ENCODE results near the gene BMP7.

Gene BMP7

DNA sequence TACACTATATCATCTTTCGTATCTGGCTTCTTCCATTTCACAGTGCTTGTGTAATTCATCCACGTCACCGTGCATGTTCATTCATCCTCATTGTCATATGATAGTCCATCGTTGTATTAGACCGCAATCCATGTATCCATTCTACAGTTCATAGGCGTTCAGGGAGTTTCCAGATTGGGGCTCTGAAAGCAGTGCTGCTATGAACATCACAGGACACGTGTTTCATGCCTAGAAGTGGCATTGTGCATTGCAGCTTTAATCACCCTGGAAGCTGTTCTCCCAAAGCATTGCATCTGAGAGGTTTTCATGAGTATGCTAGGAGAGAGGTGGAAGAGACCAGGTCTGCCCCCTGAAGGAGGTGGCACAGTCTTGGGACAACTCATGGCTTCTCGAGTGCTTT lies 35.3 kb downstream of the BMP7 start:
- no peak for DNase-seq (ENCODE audit: low read depth, low spot score)
- no peaks in the 10 kb centered on the region for H3K36me3 ChIP-seq (ENCODE audit: insufficient read depth, low read length)
- no peak overlapping the region for H3K4me3 ChIP-seq
- TF ChIP-seq EZH2 (IDR thresholded peaks at IDR 0.05) = no peak
- TF ChIP-seq POLR2AphosphoS5 (IDR thresholded peaks at IDR 0.05; ENCODE audit: borderline replicate concordance, low read depth, low read length) = no peak
- TF ChIP-seq FOXP2 (optimal IDR thresholded peaks at IDR 0.05; ENCODE audit: control extremely low read depth, extremely low read length, insufficient read depth) = no peak
- H3K9ac ChIP-seq (ENCODE audit: insufficient read length) = no peak overlapping the region
- no peaks in the 10 kb centered on the region for H3K9me3 ChIP-seq (ENCODE audit: low read depth, low read length)
- no peak overlapping the region for H3K27ac ChIP-seq

- Histone ChIP-seq H3K9me3 (ENCODE audit: low read depth, low read length) (no peaks in the 10 kb centered on the region), H3K36me3 (ENCODE audit: insufficient read depth, low read length) (no peaks in the 10 kb centered on the region), H3K4me3 (no peak overlapping the region), H3K27ac (no peak overlapping the region), H3K9ac (ENCODE audit: insufficient read length) (no peak overlapping the region)
- TF ChIP-seq FOXP2 (optimal IDR thresholded peaks at IDR 0.05; ENCODE audit: control extremely low read depth, extremely low read length, insufficient read depth) (no peak), EZH2 (IDR thresholded peaks at IDR 0.05) (no peak), POLR2AphosphoS5 (IDR thresholded peaks at IDR 0.05; ENCODE audit: borderline replicate concordance, low read depth, low read length) (no peak)
- no peak for DNase-seq (ENCODE audit: low read depth, low spot score)
Measured at GRCh38 chr20:57230247-57230646, 36.2 kb downstream of the BMP7 start.

DNA sequence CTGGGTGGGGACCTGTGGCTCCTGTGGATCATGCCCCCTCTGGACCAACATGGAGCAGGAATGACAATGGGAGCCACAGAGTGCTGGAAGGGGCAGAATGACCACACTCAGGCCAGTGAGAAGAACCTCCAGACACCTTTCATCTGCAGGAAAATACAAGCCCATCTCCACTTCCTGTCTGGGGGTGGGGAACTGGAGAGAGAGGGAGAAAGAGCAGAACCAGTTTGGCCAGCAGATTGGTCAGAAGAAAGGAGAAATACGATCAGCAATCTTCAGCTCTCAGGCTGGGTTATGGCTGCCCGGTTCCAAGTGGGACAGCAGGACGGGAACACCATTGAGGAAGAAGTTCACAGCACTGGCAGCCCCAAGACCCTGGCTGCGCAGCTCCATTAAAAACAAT lies 37.0 kb downstream of the BMP7 start:
- Histone ChIP-seq H3K9ac (ENCODE audit: insufficient read length) (no peak overlapping the region), H3K27ac (no peak overlapping the region), H3K4me3 (no peak overlapping the region), H3K36me3 (ENCODE audit: insufficient read depth, low read length) (no peaks in the 10 kb centered on the region), H3K9me3 (ENCODE audit: low read depth, low read length) (no peaks in the 10 kb centered on the region)
- DNase-seq (ENCODE audit: low read depth, low spot score) = no peak
- no peak for TF ChIP-seq POLR2AphosphoS5 (IDR thresholded peaks at IDR 0.05; ENCODE audit: borderline replicate concordance, low read depth, low read length)
- no peak for TF ChIP-seq FOXP2 (optimal IDR thresholded peaks at IDR 0.05; ENCODE audit: control extremely low read depth, extremely low read length, insufficient read depth)
- TF ChIP-seq EZH2 (IDR thresholded peaks at IDR 0.05) = no peak

- no peaks in the 10 kb centered on the region for H3K9me3 ChIP-seq (ENCODE audit: low read depth, low read length)
- no peaks in the 10 kb centered on the region for H3K36me3 ChIP-seq (ENCODE audit: insufficient read depth, low read length)
- H3K4me3 ChIP-seq = no peak overlapping the region
- TF ChIP-seq EZH2 (IDR thresholded peaks at IDR 0.05) (no peak), FOXP2 (optimal IDR thresholded peaks at IDR 0.05; ENCODE audit: control extremely low read depth, extremely low read length, insufficient read depth) (no peak), POLR2AphosphoS5 (IDR thresholded peaks at IDR 0.05; ENCODE audit: borderline replicate concordance, low read depth, low read length) (no peak)
- DNase-seq (ENCODE audit: low read depth, low spot score) = no peak
- H3K9ac ChIP-seq (ENCODE audit: insufficient read length) = no peak overlapping the region
- no peak overlapping the region for H3K27ac ChIP-seq
Measured at GRCh38 chr20:57225830-57226229, 40.6 kb downstream of the BMP7 start.

- TF ChIP-seq POLR2AphosphoS5 (IDR thresholded peaks at IDR 0.05; ENCODE audit: borderline replicate concordance, low read depth, low read length) = no peak
- TF ChIP-seq EZH2 (IDR thresholded peaks at IDR 0.05) = no peak
- TF ChIP-seq FOXP2 (optimal IDR thresholded peaks at IDR 0.05; ENCODE audit: control extremely low read depth, extremely low read length, insufficient read depth) = no peak
- no peaks in the 10 kb centered on the region for H3K36me3 ChIP-seq (ENCODE audit: insufficient read depth, low read length)
- H3K27ac ChIP-seq = no peak overlapping the region
- no peak for DNase-seq (ENCODE audit: low read depth, low spot score)
- no peak overlapping the region for H3K9ac ChIP-seq (ENCODE audit: insufficient read length)
- no peaks in the 10 kb centered on the region for H3K9me3 ChIP-seq (ENCODE audit: low read depth, low read length)
- H3K4me3 ChIP-seq = no peak overlapping the region
Measured at GRCh38 chr20:57225197-57225733, 41.2 kb downstream of the BMP7 start.

DNA sequence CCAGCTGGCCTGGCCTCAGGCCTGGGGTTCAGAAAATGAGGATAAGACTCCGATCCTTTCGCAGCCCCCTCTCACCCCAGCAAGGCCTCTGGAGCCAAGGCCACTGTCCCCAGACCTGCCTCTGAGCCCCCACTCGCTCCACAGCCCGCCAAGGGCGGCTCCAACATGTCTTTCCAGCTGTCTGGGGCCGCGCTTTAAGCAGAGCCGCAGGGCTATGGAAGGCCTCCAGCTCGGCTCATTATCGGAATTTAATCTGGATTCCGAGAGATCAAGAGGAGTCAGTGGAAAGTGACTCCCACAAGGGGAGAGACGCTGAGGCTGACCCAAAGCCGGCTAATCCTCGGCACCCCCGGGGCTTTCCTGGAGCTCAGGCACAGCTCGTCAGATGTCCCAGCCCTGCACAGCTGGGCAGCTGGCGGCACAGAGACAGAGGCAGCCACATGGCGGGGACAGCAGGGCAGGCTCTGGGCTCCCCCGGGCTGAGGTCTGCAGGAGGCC lies 41.8 kb downstream of the BMP7 start:
- no peaks in the 10 kb centered on the region for H3K9me3 ChIP-seq (ENCODE audit: low read depth, low read length)
- no peak overlapping the region for H3K9ac ChIP-seq (ENCODE audit: insufficient read length)
- no peaks in the 10 kb centered on the region for H3K36me3 ChIP-seq (ENCODE audit: insufficient read depth, low read length)
- no peak overlapping the region for H3K4me3 ChIP-seq
- H3K27ac ChIP-seq = no peak overlapping the region
- DNase-seq (ENCODE audit: low read depth, low spot score) = no peak
- TF ChIP-seq POLR2AphosphoS5 (IDR thresholded peaks at IDR 0.05; ENCODE audit: borderline replicate concordance, low read depth, low read length) (no peak), FOXP2 (optimal IDR thresholded peaks at IDR 0.05; ENCODE audit: control extremely low read depth, extremely low read length, insufficient read depth) (no peak), EZH2 (IDR thresholded peaks at IDR 0.05) (no peak)

DNA sequence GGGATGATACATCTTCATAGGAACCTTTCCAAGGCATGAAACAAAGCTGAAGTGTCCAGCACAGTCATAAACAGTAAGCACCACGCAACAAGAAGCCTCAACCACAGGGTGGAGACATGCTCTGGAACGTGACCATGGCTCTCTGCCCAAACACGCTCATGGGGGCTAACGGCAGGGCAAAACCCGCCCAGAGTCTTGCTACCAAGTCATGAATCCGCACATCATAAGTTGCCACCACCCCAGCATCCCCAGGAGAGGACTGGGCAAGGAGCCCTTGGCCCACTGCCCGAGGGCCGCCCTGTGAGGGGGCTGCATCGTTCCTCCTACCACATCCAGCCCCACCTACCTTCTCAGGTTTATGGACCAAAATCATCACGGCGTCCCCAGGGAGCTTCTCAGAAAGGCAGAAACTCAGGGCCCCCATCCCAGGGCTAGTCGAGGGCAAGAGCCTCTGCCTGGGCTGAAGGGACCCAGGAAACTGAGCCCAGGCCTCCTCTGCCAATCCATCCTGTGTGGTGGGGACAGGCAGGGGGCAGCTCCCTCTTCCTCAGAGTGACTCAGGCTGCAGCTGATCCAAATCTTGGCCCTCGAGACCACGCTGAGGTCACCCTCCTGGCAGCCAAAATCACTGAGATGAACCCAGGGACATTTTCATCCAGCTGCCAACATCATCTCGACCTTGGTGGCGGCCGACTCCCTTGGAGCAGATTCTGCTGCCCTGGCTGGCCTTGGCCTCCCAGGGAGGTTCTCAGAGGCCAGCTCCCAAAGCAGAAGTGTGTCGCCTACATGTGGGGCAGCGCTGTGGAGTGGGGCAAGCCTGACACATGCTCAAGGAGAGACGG lies 42.6 kb downstream of the BMP7 start:
- no peak for TF ChIP-seq FOXP2 (optimal IDR thresholded peaks at IDR 0.05; ENCODE audit: control extremely low read depth, extremely low read length, insufficient read depth)
- no peak for TF ChIP-seq POLR2AphosphoS5 (IDR thresholded peaks at IDR 0.05; ENCODE audit: borderline replicate concordance, low read depth, low read length)
- no peak for TF ChIP-seq EZH2 (IDR thresholded peaks at IDR 0.05)
- Histone ChIP-seq H3K36me3 (ENCODE audit: insufficient read depth, low read length) (no peaks in the 10 kb centered on the region), H3K27ac (no peak overlapping the region), H3K9me3 (ENCODE audit: low read depth, low read length) (no peaks in the 10 kb centered on the region), H3K9ac (ENCODE audit: insufficient read length) (no peak overlapping the region), H3K4me3 (no peak overlapping the region)
- no peak for DNase-seq (ENCODE audit: low read depth, low spot score)

GRCh38 chr20:57222631-57222950 lies 43.9 kb downstream of the BMP7 start:
- Histone ChIP-seq H3K27ac (no peak overlapping the region), H3K36me3 (ENCODE audit: insufficient read depth, low read length) (no peaks in the 10 kb centered on the region), H3K9ac (ENCODE audit: insufficient read length) (no peak overlapping the region), H3K9me3 (ENCODE audit: low read depth, low read length) (no peaks in the 10 kb centered on the region), H3K4me3 (no peak overlapping the region)
- no peak for DNase-seq (ENCODE audit: low read depth, low spot score)
- TF ChIP-seq FOXP2 (optimal IDR thresholded peaks at IDR 0.05; ENCODE audit: control extremely low read depth, extremely low read length, insufficient read depth) = no peak
- no peak for TF ChIP-seq EZH2 (IDR thresholded peaks at IDR 0.05)
- TF ChIP-seq POLR2AphosphoS5 (IDR thresholded peaks at IDR 0.05; ENCODE audit: borderline replicate concordance, low read depth, low read length) = no peak
